Esophagus muscularis mucosa (tissue), 4 donors: ENCODE data around the gene FIS1. TPM values are rescaled to one million over a fixed set of nuclear protein-coding genes. Genes with fewer than 3 reads are reported as not detected.
"Not testable (repeated sequence)": the region's sequence is repeated elsewhere in the genome, so short reads cannot be mapped to it uniquely, and the experiment has no call there.

Experiments used
- DNase-seq: peaks from one replicate; pipeline ENCODE4 v3.0.0-alpha.2; 2017; ENCODE audit errors: extremely low spot score
- H3K27ac ChIP-seq, 4 donors: fragments of 200-600 bp; sonication (generic); replicated peaks in 1 of 4; 1 replicate in 3 of 4; 2 replicates in 1 of 4; pipeline ENCODE4 v1.5.1; 2016 to 2019; ENCODE audit warnings: mild to moderate bottlenecking in 1 of 4
- H3K27me3 ChIP-seq, 4 donors: fragments of 200-600 bp; sonication (generic); one replicate each; pipeline versions ENCODE4 v1.5.1 to v1.6.0; 2016 to 2019
- H3K36me3 ChIP-seq, 4 donors: fragments of 200-600 bp; sonication (generic); one replicate each; pipeline ENCODE4 v1.5.1; 2016 to 2019
- H3K4me1 ChIP-seq, 4 donors: fragments of 200-600 bp; sonication (generic); one replicate each; pipeline ENCODE4 v1.5.1; 2016 to 2019
- H3K4me3 ChIP-seq, 4 donors: fragments of 200-600 bp; sonication (generic); 1 replicate in 2 of 4; 2 replicates in 2 of 4; pipeline ENCODE4 v1.5.1; 2016 to 2019; ENCODE audit warnings: mild to moderate bottlenecking in 4 of 4, moderate library complexity in 1 of 4
- H3K9me3 ChIP-seq, 4 donors: fragments of 200-600 bp; sonication (generic); 1 replicate in 3 of 4; 2 replicates in 1 of 4; pipeline ENCODE4 v1.5.1; 2016 to 2019
- CTCF ChIP-seq, 3 experiments: fragments of 200-600 bp in 2 of 3; fragments of 450-650 bp in 1 of 3; sonication (generic) in 2 of 3; IDR thresholded peaks; one replicate each; pipeline ENCODE4 v1.5.1; 2017 to 2019; ENCODE audit warnings: antibody characterized with exemption in 3 of 3, mild to moderate bottlenecking in 2 of 3, moderate library complexity in 1 of 3
- EP300 ChIP-seq: sonication (generic); formaldehyde crosslinking; IDR thresholded peaks from one replicate; pipeline ENCODE4 v1.6.1; 2017; ENCODE audit warnings: antibody characterized with exemption
- POLR2A ChIP-seq: fragments of 450-650 bp; IDR thresholded peaks from one replicate; pipeline ENCODE4 v1.6.1; 2017; ENCODE audit warnings: antibody characterized with exemption, moderate library complexity, mild to moderate bottlenecking, low read depth
- POLR2AphosphoS5 ChIP-seq, 2 donors: sonication (generic); formaldehyde crosslinking; IDR thresholded peaks; one replicate each; pipeline ENCODE4 v1.6.1; 2017; ENCODE audit warnings: antibody characterized with exemption in 2 of 2
- WGBS: methylation state at CpG from one replicate; pipeline ENCODE4 v1.1.5; 2018; 5-methylcytosine and 5-hydroxymethylcytosine counted together
- intact Hi-C: fragments of 100-400 bp; cut with DNase I; formaldehyde crosslinking; loops from one replicate; pipeline ENCODE4 v1.15.1; 2023
- total RNA-seq, 4 donors: library from RNA; depleted of rRNA; stranded (reverse); fragments of >200 nt; gene quantifications; one replicate each; pipeline versions ENCODE4 v1.1.0 to v1.2.1, GENCODE V29; 2016

FIS1 gene
- total RNA-seq, 4 donors from 2014 or later, result 216 to 310 (median 295) TPM

GRCh38 chr7:101288439-101288838 lies 43.6 kb upstream of the FIS1 start:
- DNase-seq, result no peak
- H3K36me3 ChIP-seq, result no peaks in the 10 kb centered on the region
- H3K9me3 ChIP-seq, result no peaks in the 10 kb centered on the region
- H3K27ac ChIP-seq, result no peak overlapping the region
- no peak overlapping the region for H3K4me3 ChIP-seq
- TF ChIP-seq CTCF (IDR thresholded peaks at IDR 0.05) (no peak), POLR2AphosphoS5 (IDR thresholded peaks at IDR 0.05) (no peak), POLR2A (no peak), EP300 (no peak)
- peaks cover 0 to 43% (median 7%) of the 10 kb centered on the region in 4 donors for H3K27me3 ChIP-seq
- 87% methylated on average over 3 of the region's 3 CpGs for WGBS
- intact Hi-C loops, result no loop called here
- H3K4me1 ChIP-seq, result peaks cover 0 to 5% (median 2%) of the 10 kb centered on the region in 4 donors

GRCh38 chr7:101287032-101287431 lies 42.2 kb upstream of the FIS1 start:
- Histone ChIP-seq H3K36me3 (no peaks in the 10 kb centered on the region), H3K27me3 (peaks cover 0 to 29% (median 7%) of the 10 kb centered on the region in 4 donors), H3K4me3 (no peak overlapping the region), H3K27ac (no peak overlapping the region), H3K9me3 (no peaks in the 10 kb centered on the region), H3K4me1 (peaks cover 0 to 10% (median 8%) of the 10 kb centered on the region in 4 donors)
- DNase-seq, result no peak
- TF ChIP-seq POLR2AphosphoS5 (IDR thresholded peaks at IDR 0.05) (no peak), POLR2A (no peak), EP300 (no peak), CTCF (IDR thresholded peaks at IDR 0.05) (no peak)
- intact Hi-C loops, result no loop called here
- WGBS, result 63% methylated on average over 4 of the region's 6 CpGs

- 74% methylated on average over 3 of the region's 3 CpGs for WGBS
- DNase-seq, intact Hi-C loops, H3K9me3 ChIP-seq, H3K36me3 ChIP-seq, H3K27ac ChIP-seq, H3K4me3 ChIP-seq: not testable (repeated sequence)
- Histone ChIP-seq H3K27me3 (peaks cover 0 to 18% (median 2%) of the 10 kb centered on the region in 4 donors), H3K4me1 (peaks cover 0 to 10% (median 8%) of the 10 kb centered on the region in 4 donors)
Measured at GRCh38 chr7:101285880-101286279, 41.0 kb upstream of the FIS1 start.

GRCh38 chr7:101285171-101285570 lies 40.3 kb upstream of the FIS1 start:
- WGBS, result 86% methylated on average over 9 of the region's 9 CpGs
- peaks cover 0 to 7% (median 5%) of the 10 kb centered on the region in 4 donors for H3K4me1 ChIP-seq
- intact Hi-C loops, result no loop called here
- no peak for DNase-seq
- H3K4me3 ChIP-seq, result no peak overlapping the region
- H3K9me3 ChIP-seq, result no peaks in the 10 kb centered on the region
- H3K27ac ChIP-seq, result no peak overlapping the region
- H3K36me3 ChIP-seq, result no peaks in the 10 kb centered on the region
- peaks cover 0 to 15% (median 0%) of the 10 kb centered on the region in 4 donors for H3K27me3 ChIP-seq
- TF ChIP-seq POLR2A (no peak), EP300 (no peak), CTCF (IDR thresholded peaks at IDR 0.05) (no peak), POLR2AphosphoS5 (IDR thresholded peaks at IDR 0.05) (no peak)

- not testable (repeated sequence) for H3K4me1 ChIP-seq, DNase-seq, H3K9me3 ChIP-seq, H3K4me3 ChIP-seq, H3K36me3 ChIP-seq, H3K27ac ChIP-seq
- intact Hi-C loops, result loop anchor here (5.0 kb wide), 1 partner anchor 139 kb away; no protein-coding TSS in a partner anchor
- whole genome bisulfite sequencing, result 93% methylated on average over 6 of the region's 8 CpGs
- H3K27me3 ChIP-seq, result peaks cover 0 to 43% (median 0%) of the 10 kb centered on the region in 4 donors
Measured at GRCh38 chr7:101280912-101281311, 36.0 kb upstream of the FIS1 start.
